Ovary (tissue), 9 donors: Measurements from ENCODE around the gene BCORL1. TPM values are rescaled to one million over a fixed set of nuclear protein-coding genes. Genes with fewer than 3 reads are reported as not detected.

Experiments used
- DNase-seq, 5 donors: peaks; one replicate each; pipeline ENCODE4 v3.0.0-alpha.2; 2019 to 2020
- H3K27ac ChIP-seq, 2 donors: fragments of 200-600 bp; one replicate each; pipeline versions ENCODE4 v1.5.1 to v1.8.0; 2019 to 2022
- H3K27me3 ChIP-seq: fragments of 200-600 bp; one replicate; pipeline ENCODE4 v1.8.0; 2022
- H3K36me3 ChIP-seq: fragments of 200-600 bp; sonication (generic); one replicate; pipeline ENCODE4 v1.5.1; 2019
- H3K4me1 ChIP-seq: one replicate; pipeline ENCODE4 v1.8.1; 2013; ENCODE audit warnings: mild to moderate bottlenecking, moderate library complexity; ENCODE audit not compliant: insufficient read depth
- H3K4me3 ChIP-seq: fragments of 200-600 bp; sonication (generic); one replicate; pipeline ENCODE4 v1.5.1; 2017
- H3K9me3 ChIP-seq, 2 donors: fragments of 200-600 bp in 1 of 2; sonication (generic) in 1 of 2; one replicate each; pipeline versions ENCODE4 v1.5.1 to v1.8.1; 2013 to 2019; ENCODE audit warnings: mild to moderate bottlenecking in 1 of 2, moderate library complexity in 1 of 2
- EP300 ChIP-seq: sonication (generic); formaldehyde crosslinking; IDR thresholded peaks from one replicate; pipeline ENCODE4 v1.6.1; 2017; ENCODE audit warnings: antibody characterized with exemption
- POLR2A ChIP-seq: fragments of 450-650 bp; IDR thresholded peaks from one replicate; pipeline ENCODE4 v1.6.1; 2017; ENCODE audit warnings: antibody characterized with exemption, mild to moderate bottlenecking, moderate library complexity
- WGBS, 3 donors: extraction: QIAGEN DNeasy Blood & Tissue Kit in 1 of 3; methylation state at CpG; one replicate each; pipeline versions ENCODE4 v1.1.5 to v1.1.7; 2013 to 2017; 5-methylcytosine and 5-hydroxymethylcytosine counted together
- intact Hi-C, 4 donors: fragments of 100-400 bp; cut with DNase I; formaldehyde crosslinking; loops; one replicate each; pipeline versions ENCODE4 v1.11.0 to v1.15.1; 2022 to 2023
- polyA plus RNA-seq, 2 donors: library from polyadenylated mRNA; stranded (reverse); fragments of 200-250 nt in 1 of 2; fragments of 350-450 nt in 1 of 2; fragmentation: Illumina TruSeq in 1 of 2; extraction: RNeasy Lipid Tissue Mini Kit (QIAGEN cat#74804) in 1 of 2; gene quantifications; one replicate each; pipeline ENCODE4 v1.2.3, GENCODE V29; 2013 to 2014
- total RNA-seq, 7 donors: library from RNA; depleted of rRNA in 2 of 7; stranded (reverse); fragments of >200 nt in 2 of 7; fragmentation: NEBNext Ultra II Directional in 3 of 7; extraction: Animal tissue kit (Norgen Biotek cat#: 25700) in 3 of 7; gene quantifications; one replicate each; pipeline versions ENCODE4 v1.1.0 to v1.2.4, GENCODE V29; 2016 to 2023
- TF ChIP-seq, protein P1 (sequence below), 3 donors: fragments of 450-650 bp in 2 of 3; fragments of 200-600 bp in 1 of 3; IDR thresholded peaks; one replicate each; pipeline versions ENCODE4 v1.5.1 to v1.8.0; 2016 to 2022; ENCODE audit warnings: antibody characterized with exemption in 3 of 3, mild to moderate bottlenecking in 1 of 3
- donor health status: DM: no; HTN: no; CAD: no; lungs with moderate emphysema.
- donor health status: DM: no; HTN: no; CAD: no.
- donor health status: Bipolar disorder and iron deficiency.
- donor health status: DM: yes; HTN: yes; CAD: no.
- donor health status: DM: no; HTN: no; CAD: no.
- donor health status: DM: yes; HTN: yes; CAD: no.

The BCORL1 gene
- total and polyA plus RNA-seq, 9 donors: 3.3 to 45.1 (median 19.3) TPM

GRCh38 chrX:129945131-129945530 is 37.3 kb upstream of the BCORL1 start:
- H3K27me3 ChIP-seq: no peaks in the 10 kb centered on the region
- H3K4me1 ChIP-seq: no peaks in the 10 kb centered on the region
- no peak for DNase-seq
- no peak overlapping the region for H3K27ac ChIP-seq
- WGBS, 3 donors: 67 to 71% (median 70%) methylated on average over 1 of the region's 1 CpG
- no peaks in the 10 kb centered on the region for H3K36me3 ChIP-seq
- intact Hi-C loops: no loop called here
- no peak for TF ChIP-seq EP300
- no peak for TF ChIP-seq POLR2A
- TF ChIP-seq, protein P1, sequence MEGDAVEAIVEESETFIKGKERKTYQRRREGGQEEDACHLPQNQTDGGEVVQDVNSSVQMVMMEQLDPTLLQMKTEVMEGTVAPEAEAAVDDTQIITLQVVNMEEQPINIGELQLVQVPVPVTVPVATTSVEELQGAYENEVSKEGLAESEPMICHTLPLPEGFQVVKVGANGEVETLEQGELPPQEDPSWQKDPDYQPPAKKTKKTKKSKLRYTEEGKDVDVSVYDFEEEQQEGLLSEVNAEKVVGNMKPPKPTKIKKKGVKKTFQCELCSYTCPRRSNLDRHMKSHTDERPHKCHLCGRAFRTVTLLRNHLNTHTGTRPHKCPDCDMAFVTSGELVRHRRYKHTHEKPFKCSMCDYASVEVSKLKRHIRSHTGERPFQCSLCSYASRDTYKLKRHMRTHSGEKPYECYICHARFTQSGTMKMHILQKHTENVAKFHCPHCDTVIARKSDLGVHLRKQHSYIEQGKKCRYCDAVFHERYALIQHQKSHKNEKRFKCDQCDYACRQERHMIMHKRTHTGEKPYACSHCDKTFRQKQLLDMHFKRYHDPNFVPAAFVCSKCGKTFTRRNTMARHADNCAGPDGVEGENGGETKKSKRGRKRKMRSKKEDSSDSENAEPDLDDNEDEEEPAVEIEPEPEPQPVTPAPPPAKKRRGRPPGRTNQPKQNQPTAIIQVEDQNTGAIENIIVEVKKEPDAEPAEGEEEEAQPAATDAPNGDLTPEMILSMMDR (IDR thresholded peaks at IDR 0.05): no peak
- no peak overlapping the region for H3K4me3 ChIP-seq
- H3K9me3 ChIP-seq: no peaks in the 10 kb centered on the region

DNA sequence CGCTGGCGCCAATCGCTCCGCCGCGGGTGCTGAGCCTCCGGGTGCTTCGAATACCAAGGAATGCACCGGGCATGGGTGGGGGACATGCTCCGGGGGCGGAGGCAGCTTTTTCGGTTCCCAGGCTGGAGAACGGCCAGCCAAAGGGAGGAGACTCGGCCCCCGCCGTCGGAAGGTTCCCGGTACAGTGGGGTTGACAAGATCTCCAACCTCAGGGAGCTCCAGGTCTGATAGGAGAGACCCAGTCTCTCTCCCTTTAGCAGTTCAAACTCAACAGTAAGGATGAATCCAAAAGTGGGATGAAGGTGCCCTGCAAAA is 29.1 kb upstream of the BCORL1 start:
- Histone ChIP-seq H3K9me3 (no peaks in the 10 kb centered on the region), H3K4me3 (peak overlapping the region; percentile 41), H3K27ac (no peak overlapping the region), H3K27me3 (no peaks in the 10 kb centered on the region), H3K4me1 (no peaks in the 10 kb centered on the region), H3K36me3 (no peaks in the 10 kb centered on the region)
- intact Hi-C loops: no loop called here
- DNase-seq: peak in 1 of 5 donors; percentile 25
- 35 to 59% (median 40%) methylated on average over 7 to 18 of the region's 18 CpGs for WGBS, 3 donors
- TF ChIP-seq EP300: no peak
- TF ChIP-seq, protein P1 (IDR thresholded peaks at IDR 0.05): no peak
- TF ChIP-seq POLR2A: no peak

GRCh38 chrX:129953881-129954280 is 28.6 kb upstream of the BCORL1 start:
- 76 to 84% (median 76%) methylated on average over 4 of the region's 4 CpGs for WGBS, 3 donors
- no peaks in the 10 kb centered on the region for H3K36me3 ChIP-seq
- TF ChIP-seq EP300: no peak
- TF ChIP-seq, protein P1 (IDR thresholded peaks at IDR 0.05): no peak
- TF ChIP-seq POLR2A: no peak

DNA sequence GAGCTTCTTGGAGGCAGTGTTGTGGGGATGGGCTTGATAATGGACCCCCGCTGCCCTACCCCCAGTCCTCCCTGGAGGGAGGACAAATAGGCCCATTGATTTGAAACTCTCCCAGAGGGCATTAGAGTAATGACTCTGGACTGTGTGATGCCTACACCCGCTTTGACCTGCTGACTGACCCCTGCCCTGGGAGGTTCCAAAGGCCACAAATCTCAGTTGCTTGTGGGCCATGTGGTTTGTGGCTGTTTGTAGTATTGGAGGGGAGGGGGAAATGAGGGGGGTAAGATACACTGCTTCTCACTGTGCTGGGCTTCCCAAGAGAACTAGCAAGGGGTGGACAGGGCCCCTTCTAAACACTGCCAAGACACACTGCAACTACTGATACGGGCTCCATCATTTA is 27.6 kb upstream of the BCORL1 start:
- DNase-seq: no peak

More at GRCh38 chrX:129953881-129954280, 28.6 kb upstream of the BCORL1 start:
- H3K4me3 ChIP-seq: no peak overlapping the region
- H3K9me3 ChIP-seq: no peaks in the 10 kb centered on the region
- intact Hi-C loops: no loop called here
- no peaks in the 10 kb centered on the region for H3K27me3 ChIP-seq
- no peak for DNase-seq
- no peaks in the 10 kb centered on the region for H3K4me1 ChIP-seq
- no peak overlapping the region for H3K27ac ChIP-seq

More for the DNA sequence above, 27.6 kb upstream of the BCORL1 start:
- H3K4me1 ChIP-seq: no peaks in the 10 kb centered on the region
- intact Hi-C loops: no loop called here
- H3K36me3 ChIP-seq: no peaks in the 10 kb centered on the region
- WGBS, 3 donors: 34 to 57% (median 43%) methylated on average over 3 of the region's 3 CpGs
- no peak overlapping the region for H3K27ac ChIP-seq
- H3K9me3 ChIP-seq: no peaks in the 10 kb centered on the region
- TF ChIP-seq, protein P1 (IDR thresholded peaks at IDR 0.05): no peak
- no peak for TF ChIP-seq EP300
- TF ChIP-seq POLR2A: no peak
- no peaks in the 10 kb centered on the region for H3K27me3 ChIP-seq
- no peak overlapping the region for H3K4me3 ChIP-seq
